Stimulated activated CD4-positive, alpha-beta T cell treated with anti-CD3 and anti-CD28 coated beads, Interleukin-2, amount 100 ng/mL, for 48 hours (primary cell): Measurements from ENCODE around the gene PAK6.

ENCODE experiments used
- DNase-seq, 2 donors: peaks; one replicate each; pipeline ENCODE4 v3.0.0-alpha.2; 2020

PAK6 gene

DNA sequence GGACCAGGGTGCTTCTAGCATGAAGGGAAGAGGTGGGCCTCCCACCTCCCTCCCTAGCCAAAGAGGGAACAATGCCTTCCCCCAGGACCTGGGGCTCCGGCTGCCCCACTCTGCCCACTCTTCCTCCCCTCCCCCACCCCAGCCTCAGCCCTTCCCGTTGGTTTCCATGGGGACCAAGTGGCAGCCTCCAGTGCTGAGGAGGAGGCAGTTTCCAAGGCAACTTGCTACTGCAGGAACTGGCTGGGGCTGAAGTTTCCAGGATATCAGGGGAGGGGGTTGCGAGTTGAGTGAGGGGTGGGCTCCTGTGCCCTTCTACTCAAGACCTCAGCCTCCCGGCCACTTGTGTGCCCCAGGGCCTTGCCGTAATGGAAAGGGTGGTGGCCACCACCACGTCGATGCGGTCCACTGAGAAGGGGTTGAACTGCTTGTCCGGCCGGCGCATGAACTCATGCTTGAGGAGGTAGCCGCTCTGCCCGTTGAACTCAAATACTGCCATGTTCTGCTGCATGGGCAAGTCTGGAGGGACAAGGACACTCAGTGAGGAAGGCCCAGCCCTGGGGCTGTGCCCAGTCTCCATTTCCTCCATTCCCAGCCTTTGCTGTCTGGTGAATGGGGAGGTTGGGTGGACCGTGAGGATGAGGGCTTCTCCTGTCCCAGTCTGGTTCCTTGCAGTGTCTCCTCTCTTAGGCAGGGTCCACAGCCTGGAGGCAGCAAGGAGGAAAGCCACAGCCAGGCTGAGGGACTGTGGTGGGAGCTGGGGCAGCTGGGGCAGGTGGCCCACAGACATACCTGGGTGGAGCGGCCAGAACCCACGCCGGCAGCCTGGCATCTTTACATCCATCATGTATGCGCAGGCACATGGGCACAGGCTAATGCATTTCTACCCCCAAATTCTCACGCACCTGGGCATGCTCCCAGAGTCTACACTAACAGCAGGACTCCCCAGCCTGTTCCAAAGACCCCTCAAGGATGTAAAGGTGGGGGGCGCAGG lies 55.3 kb downstream of the PAK6 start:
- DNase-seq, result no peak

- DNase-seq, result no peak
These were observed 56.4 kb downstream of the PAK6 start for GRCh38 chr15:40295297-40295696.

DNA sequence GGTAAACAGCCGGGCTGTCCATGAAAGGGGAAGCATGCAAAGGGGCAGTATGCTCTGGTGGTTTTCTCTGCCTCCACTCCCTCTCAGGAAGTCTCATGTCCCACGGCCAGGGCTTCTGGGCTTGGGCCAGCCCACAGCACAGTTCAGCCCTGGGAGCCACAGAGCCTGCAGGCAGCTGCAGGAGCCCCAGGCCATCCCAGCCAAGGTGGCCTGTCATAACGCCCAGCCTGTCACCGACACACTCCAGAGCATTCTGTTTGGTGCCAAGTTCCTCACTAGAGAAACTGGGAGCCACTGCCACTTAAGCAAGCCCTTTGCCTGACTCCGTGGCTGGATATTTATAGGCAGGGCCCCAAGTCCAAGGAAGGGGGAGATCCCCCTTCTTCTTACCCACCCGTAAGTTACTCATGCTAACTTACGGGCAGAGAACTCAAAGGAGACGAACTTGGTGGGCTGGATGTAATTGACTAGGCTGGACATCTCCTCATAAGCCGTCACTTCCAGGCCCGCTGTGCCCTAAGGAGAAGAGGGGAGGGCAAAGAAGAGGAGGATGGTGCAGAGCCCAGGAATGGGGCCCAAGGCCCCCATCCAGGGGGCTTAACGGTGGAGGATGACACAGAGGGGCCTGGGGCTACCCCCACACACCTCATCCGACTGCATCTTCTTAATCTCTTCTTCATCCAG lies 57.2 kb downstream of the PAK6 start:
- DNase-seq, result no peak

GRCh38 chr15:40296561-40297230 lies 57.8 kb downstream of the PAK6 start:
- no peak for DNase-seq

DNA sequence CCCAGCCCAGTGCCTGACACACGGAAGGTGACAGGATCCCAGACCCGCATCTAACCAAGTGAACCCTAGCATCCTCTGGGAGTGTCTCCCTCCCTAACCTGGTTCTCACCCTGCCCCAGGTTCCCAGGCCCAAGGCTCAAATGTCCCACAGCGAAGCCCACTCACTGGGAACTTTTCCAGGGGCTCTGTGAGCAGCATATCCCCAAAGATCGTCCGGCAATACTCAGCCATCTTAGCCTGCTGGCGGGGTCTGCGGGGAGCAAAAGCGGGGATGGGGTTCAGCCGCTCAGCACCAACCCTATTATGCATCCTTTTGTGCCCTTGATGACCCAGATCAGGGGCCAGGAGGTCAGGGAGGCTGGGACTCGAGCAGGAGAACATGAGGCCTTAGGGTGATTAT lies 58.5 kb downstream of the PAK6 start:
- no peak for DNase-seq

DNA sequence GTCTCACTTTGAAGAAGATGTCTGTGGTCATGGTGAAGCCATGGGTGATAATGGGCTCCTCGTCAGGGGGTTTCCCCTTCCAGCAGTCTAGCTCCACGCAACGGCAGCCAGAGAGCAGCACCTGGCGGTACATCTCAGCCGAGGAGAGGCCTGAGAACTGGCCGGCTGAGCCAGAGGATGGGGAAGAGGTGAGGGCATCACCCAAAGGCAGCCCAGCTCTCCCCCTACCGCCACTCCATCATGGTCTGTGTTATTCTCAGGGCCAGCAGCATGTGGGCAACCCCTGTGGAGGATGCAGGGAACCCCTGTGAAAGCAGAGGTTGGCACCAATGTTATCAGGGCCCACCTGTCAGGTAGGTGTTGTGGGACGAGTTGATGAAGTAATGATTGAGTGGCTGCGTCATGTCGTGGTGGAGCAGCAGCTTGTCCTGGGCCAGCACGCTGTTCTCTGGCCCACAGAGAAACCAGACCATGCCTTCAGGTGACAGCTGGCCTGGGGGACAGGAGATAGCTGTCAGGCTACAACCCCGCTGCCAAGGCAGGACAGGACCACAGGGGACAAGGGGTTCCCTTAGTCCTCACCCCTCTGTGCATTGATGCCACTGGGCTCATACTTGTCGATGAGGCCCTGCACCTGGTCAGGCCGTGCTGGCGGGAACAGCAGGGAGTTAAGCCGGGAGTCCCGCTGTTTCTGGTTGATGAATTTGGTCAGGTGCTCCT lies 59.5 kb downstream of the PAK6 start:
- no peak for DNase-seq

DNA sequence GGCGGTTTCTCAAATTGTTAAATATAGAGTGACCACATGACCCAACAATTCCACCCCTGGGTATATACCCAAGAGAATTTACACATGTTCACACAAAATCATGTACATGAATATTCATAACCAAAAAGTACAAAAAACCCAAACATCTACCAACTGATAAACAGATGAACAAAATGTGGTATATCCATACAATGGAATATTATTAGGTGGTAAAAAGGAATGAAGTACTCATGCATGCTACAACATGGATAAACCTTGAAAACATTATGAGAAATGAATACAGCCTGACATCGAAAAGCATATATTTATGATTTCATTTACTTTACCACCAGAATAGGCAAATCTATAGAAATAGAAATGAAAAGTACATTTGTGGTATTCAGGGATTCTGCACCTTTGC lies 61.5 kb downstream of the PAK6 start:
- no peak for DNase-seq

GRCh38 chr15:40300771-40301170 lies 61.9 kb downstream of the PAK6 start:
- DNase-seq, result no peak

DNA sequence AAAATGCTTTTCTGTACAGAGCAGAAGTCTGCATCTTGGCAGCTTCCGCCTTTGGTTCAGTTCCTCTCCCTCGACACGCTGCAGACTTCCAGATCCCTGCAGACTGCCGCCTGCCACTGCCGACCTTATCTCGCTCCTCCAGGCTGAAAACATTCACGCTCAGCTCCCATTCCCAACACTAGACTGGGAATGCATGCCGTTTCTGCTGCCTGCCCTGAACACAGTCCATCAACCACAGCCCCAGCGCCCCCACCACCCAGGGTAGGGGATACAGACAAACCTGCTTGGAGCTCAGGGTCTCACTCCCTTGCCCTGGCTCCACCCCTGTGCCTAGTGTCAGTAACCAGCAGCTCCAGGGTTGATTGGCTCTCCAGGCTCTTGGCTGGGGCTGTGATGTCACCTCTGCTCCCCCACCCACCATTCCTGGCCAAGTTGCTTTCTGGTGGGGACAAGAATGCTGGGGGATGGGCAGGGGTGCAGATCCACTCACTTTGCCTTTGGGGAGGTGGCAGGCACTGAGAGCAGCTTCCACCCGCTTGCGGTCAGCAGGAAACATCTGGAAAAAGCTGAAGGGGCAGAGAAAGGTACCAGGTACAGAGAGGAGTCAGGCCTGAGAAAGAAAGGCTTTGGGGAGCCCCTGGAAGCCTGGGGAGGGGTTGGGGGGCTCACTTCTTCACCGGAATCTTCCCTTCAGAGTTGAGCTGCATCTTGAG lies 62.8 kb downstream of the PAK6 start:
- DNase-seq, result no peak

DNA sequence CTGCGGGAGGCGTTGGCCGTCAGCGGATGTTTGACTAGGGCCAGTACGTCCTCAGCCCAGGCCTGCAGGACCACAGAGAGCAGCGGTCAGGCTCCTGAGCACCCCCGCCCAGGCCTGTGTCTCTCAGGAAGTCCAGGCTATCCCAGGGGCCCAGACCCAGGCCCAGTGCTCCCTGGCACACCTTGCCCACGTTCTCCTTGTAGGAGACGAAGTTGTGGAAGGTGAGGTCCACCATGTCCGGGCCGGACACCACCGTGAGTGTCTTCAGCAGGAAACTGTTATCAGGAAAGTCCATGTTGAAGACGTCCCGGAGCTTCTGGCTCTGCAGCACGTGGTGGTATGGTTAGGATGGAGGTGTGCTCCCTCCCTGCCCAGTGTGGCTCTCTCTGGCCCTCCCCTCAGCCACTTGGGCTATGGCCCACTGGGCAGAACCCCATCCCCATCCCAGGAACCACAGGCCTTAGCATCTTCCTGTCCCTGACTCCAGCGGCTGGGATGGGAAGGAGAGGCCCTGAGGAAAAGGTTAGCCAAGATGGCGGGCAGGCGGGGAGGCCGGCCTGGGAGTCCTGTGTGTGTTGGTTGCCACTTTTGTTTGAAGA lies 63.5 kb downstream of the PAK6 start:
- DNase-seq, result no peak

GRCh38 chr15:40302981-40303380 lies 64.1 kb downstream of the PAK6 start:
- DNase-seq, result no peak

DNA sequence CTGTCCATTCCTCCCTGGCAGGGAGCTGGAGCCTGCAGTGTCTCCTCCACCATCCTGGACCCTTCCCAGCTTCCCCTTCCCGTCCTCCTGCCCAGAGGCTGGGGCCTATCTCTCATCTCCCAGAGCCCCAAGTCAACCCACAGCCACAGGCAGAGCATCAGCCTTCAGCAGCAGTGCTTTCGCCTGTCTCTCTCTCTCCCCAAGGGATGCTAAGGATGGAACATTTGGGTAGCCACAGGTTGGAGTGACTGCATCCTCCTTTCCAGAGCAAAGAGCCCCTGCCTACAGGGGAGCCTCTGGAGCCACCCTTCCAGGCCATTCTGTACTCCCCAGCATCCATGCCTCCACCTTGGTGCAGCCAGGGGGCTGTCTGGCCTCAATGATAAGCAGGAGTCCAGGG lies 64.7 kb downstream of the PAK6 start:
- no peak for DNase-seq

DNA sequence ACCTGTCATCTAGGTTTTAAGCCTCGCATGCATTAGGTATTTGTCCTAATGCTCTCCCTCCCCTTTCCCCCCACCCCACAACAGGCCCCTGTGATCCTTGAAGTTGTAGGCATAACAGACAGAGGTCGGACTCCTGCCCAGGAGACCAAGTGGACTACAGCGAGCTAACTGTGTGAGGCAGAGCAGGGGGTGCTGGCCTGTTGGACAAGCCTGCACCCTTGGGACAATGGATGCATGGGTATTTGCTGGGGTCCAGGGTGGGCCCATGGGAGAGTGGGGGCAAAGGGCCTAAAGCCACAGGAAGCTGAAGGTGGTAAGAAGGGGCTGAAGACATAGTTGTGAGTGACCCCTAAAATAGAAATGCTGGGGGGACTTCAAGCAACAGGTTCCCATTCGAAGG lies 66.4 kb downstream of the PAK6 start:
- no peak for DNase-seq

DNA sequence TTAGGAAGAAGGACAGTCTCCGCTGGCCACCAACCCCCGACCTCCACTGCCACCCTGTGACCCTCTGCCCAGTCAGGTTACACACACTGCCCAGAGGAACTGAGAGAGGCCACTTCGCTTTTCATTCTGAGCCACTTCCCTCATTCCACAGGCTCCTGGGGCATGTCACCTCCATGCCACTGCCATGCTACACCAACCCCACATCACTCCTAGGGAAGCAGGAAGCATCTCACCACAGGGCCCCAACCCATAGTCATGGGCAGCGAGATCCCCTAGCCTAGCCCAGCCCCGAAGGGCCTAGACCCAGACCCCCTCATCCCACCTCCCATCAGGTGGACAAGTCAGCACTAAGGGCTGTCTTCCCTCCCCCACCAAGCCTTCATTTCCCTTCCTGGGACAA lies 67.5 kb downstream of the PAK6 start:
- DNase-seq, result no peak

DNA sequence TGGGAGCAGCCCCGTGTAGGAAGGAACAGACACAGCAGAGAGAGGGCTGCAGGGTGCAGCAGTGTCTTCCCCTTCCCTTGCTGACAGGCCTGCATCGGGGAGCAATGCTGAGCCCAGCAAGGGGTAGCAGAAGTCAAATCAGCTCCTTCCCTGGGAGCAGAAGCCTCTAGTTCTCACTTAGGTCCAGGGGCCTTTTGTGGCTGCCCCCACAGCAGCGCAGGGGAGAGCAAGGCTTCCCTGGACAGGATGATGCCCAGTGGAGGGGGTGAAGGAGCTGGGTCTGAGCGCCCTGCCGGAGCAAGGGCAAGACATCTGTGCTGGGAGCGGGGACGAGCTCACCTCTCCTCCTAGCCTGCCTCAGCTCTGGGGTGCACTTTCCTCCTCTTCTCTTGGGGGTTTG lies 68.0 kb downstream of the PAK6 start:
- DNase-seq, result no peak

DNA sequence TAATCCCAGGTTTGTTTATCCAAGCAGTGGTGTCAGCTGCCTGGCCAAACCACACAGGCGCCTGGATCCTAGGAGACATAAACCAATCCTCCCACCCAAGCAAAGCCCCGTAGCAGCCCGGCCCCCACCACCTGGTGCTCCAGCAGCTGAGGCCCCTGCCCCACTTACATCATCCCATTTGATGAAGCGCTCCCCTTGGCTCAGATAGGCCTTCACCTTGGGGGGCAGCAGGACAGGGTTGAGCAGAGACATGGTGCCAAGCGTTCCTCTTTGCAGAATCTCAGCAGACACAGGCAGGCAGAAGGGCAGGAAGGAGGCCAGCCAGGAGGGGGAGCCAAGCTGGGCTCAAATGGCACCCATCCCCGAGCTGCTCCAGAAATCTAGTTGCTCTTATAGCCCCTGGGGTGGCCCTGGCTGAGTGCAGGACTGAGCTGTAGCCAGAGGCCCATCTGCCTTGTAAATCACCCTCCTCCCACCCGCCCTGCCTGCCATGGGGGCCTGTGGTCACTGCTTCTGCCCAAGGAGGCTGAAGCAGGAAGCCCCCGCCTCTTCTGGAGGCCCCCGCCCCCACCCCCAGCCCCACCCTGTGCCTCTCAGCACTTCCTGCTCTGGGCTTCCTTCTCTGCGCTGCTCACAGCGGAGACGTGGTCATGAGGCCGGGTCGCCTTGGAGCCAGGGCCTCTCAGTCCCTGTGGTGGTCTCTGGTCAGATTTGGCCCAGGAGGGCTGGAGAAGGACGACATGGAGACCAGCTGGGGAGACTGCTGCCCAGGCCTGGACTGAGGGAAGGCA lies 68.8 kb downstream of the PAK6 start, which contains the start of gene PLCB2:
TSS of gene PLCB2 (minus strand) at position 515 of the 791 bp plus-strand sequence. CDS start at position 252, 263 bp downstream.
- peak; percentile 47 to 52 for DNase-seq

- DNase-seq, result no peak
These were observed 70.5 kb downstream of the PAK6 start for GRCh38 chr15:40309344-40309862.

- peak; percentile 62 to 64 for DNase-seq
These were observed 71.4 kb downstream of the PAK6 start for GRCh38 chr15:40310001-40310959.

DNA sequence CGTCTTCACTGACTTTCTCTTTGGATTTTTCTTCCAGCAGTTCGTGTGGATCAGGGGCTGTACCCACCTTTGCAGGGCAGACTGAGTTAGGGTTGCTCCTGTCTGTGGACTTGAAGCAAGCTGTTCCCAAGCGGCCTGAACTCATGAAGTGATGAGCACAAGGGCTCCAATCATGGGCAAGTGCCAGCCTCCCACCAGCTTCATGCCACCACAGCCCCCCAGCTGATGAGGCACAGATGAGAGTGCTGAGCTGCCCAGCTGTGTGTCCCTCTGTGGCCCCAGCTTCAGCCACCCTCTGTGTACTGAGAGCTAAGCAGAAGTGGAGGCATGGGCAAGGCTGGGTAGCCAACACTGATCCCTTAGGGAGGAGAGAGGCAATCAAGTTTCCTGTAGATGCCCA lies 72.1 kb downstream of the PAK6 start:
- DNase-seq, result no peak
